IPS-18a (cell line): ENCODE measurements around the gene CACNA1A.
A peak's percentile ranks its signal among the peaks of the same experiment; 100 is the strongest.

ENCODE experiments used
- H3K27ac ChIP-seq: one replicate; pipeline ENCODE4 v1.5.1; 2013; ENCODE audit warnings: low read length
- H3K27me3 ChIP-seq: one replicate; pipeline ENCODE4 v1.6.1; 2013; ENCODE audit warnings: mild to moderate bottlenecking, low read length; ENCODE audit not compliant: control insufficient read depth, insufficient read depth
- H3K36me3 ChIP-seq: one replicate; pipeline ENCODE4 v1.6.1; 2013; ENCODE audit warnings: low read depth, low read length; ENCODE audit not compliant: control insufficient read depth
- H3K4me1 ChIP-seq: one replicate; pipeline ENCODE4 v1.6.1; 2013; ENCODE audit warnings: low read depth, low read length; ENCODE audit not compliant: control insufficient read depth
- H3K4me3 ChIP-seq: one replicate; pipeline ENCODE4 v1.5.1; 2013; ENCODE audit warnings: low read length
- H3K9ac ChIP-seq: one replicate; pipeline ENCODE4 v1.6.1; 2013; ENCODE audit warnings: mild to moderate bottlenecking, low read length, moderate library complexity
- H3K9me3 ChIP-seq: one replicate; pipeline ENCODE4 v1.6.1; 2013; ENCODE audit warnings: low read depth, low read length; ENCODE audit not compliant: control insufficient read depth

The CACNA1A gene

DNA sequence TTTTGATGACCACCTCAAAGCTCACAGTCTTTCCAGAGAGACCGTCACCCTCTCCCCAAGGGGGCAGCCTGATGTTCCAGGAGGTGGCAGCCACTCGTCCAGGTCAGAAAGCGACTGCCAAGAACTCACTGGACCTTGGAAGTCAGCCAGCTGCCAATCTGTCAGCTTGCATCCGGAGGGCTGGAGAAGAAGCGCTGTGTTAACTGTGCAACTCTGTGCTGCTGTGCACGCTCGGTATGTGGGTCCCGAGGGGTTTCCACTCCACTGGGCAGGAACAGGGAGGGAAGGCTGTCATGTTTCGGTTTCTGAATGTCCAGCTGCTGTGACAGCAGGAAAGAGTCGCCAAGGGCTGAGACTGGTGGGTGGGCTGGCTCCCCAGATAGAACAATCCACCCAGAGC is 89.2 kb downstream of the CACNA1A start:
- Histone ChIP-seq H3K9me3 (no peaks in the 10 kb centered on the region), H3K9ac (no peak overlapping the region), H3K27ac (no peak overlapping the region), H3K27me3 (no peaks in the 10 kb centered on the region), H3K4me3 (no peak overlapping the region), H3K4me1 (no peaks in the 10 kb centered on the region), H3K36me3 (no peaks in the 10 kb centered on the region)

DNA sequence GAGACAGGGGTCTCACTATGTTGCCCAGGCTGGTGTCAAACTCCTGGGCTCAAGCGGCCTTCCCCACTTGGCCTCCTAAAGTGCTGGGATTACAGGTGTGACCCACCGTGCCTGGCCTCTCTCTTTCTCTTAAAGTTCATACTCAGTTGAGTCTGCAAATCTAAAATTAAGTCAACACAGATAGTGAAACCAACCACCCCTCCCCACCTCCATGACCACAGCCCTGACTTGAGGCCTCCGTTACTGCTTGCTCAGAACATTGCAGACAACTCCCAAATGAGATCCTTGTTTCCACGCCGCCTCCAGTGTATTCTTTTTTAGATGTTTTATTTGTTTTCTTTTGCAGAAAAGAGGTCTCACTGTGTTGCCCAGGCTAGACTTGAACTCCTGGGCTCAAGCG is 94.4 kb downstream of the CACNA1A start:
- H3K4me3 ChIP-seq = no peak overlapping the region
- H3K9me3 ChIP-seq = no peaks in the 10 kb centered on the region
- no peaks in the 10 kb centered on the region for H3K27me3 ChIP-seq
- H3K36me3 ChIP-seq = no peaks in the 10 kb centered on the region
- no peak overlapping the region for H3K9ac ChIP-seq
- no peak overlapping the region for H3K27ac ChIP-seq
- no peaks in the 10 kb centered on the region for H3K4me1 ChIP-seq

DNA sequence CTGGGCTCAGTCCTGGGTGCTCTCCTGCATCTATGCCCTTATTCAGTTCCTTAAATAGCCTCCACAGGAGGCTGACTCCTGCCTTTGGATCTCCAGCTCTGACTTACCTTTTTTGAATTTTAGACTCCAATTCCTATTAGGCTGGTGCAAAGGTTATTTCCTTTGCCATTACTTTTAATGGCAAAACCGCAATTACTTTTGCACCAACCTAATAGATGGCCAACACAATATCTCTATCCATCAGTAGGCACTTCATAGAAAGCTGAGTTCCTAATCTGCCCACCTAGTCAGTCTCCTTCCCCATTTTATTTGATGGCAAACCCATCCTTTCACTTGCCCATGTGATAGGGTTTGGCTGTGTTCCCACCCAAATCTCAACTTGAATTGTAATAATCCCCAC is 95.3 kb downstream of the CACNA1A start:
- Histone ChIP-seq H3K27ac (no peak overlapping the region), H3K4me3 (no peak overlapping the region), H3K9ac (no peak overlapping the region), H3K9me3 (no peaks in the 10 kb centered on the region), H3K27me3 (no peaks in the 10 kb centered on the region), H3K4me1 (no peaks in the 10 kb centered on the region), H3K36me3 (no peaks in the 10 kb centered on the region)

DNA sequence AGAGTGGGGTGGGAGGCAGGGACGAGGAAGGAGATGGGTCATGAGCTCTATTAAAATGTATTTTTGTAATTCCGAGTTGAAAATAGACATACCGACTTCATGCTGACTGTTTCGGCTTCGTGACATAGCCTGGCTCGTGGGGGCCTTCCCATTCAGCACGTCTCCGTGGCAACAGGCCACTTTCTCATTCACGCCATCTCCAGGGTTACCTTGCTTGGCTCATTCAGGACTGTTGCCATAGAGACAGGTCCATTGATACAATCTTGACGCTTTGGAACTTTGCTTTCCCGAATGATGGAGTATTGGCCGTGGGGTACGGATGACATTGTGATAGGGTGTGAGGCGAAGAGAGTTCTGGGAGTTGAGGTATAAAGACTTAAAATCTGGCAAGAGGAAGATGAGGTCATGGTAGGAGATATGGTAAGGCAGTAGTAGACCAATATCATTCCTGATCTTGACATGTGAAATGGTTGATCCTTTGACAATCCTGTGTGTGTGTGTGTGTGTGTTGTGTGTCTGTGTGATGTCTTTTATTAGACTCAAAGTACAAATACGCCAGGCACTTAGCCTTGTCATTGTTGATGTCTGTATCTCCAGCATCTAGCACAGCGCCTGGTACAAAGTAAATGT is 97.3 kb downstream of the CACNA1A start:
- H3K36me3 ChIP-seq = no peaks in the 10 kb centered on the region
- H3K4me3 ChIP-seq = no peak overlapping the region
- no peaks in the 10 kb centered on the region for H3K4me1 ChIP-seq
- no peak overlapping the region for H3K27ac ChIP-seq
- H3K27me3 ChIP-seq = no peaks in the 10 kb centered on the region
- no peaks in the 10 kb centered on the region for H3K9me3 ChIP-seq
- H3K9ac ChIP-seq = no peak overlapping the region

DNA sequence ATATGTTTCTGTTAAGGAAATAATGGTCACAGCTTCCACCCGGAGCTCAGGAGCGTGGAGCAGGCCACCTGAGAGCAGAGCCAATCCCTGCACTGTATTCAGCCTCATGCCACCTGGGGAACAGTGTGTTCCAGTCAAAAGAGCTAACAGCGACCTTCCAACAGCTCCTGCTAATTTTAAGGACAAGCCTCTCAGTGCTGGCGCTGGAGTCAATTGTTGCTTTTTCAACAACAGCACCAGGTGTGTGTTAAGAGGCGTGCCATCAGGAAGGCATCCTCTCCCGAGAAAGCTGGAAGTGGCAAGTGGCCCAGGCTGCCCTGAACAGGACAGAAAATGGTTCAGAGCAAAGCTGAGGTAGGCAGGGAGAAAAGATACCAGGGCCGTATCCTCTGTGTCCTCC is 102.0 kb downstream of the CACNA1A start:
- Histone ChIP-seq H3K4me1 (no peaks in the 10 kb centered on the region), H3K9me3 (no peaks in the 10 kb centered on the region), H3K4me3 (no peak overlapping the region), H3K27ac (no peak overlapping the region), H3K27me3 (no peaks in the 10 kb centered on the region), H3K9ac (no peak overlapping the region), H3K36me3 (no peaks in the 10 kb centered on the region)

DNA sequence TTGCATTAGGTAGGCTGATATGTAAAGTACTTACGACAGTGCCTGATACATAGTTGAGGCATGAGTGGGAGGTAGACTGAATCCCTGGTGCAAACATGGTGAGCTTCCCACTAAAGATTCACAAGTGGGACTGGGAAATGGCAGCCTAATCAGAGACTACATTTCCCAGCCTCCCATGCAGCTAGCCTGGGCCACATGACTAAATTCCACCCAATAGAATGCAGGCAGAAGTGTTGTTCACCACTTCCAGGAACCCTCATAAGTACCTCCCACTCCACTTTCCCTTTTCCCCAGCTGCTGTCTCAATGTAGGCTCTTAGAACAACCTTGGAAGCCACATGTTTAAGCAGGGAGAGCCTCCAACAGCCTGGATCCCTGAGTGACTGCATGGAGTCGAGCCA is 104.9 kb downstream of the CACNA1A start:
- no peaks in the 10 kb centered on the region for H3K27me3 ChIP-seq
- no peaks in the 10 kb centered on the region for H3K36me3 ChIP-seq
- H3K9me3 ChIP-seq = no peaks in the 10 kb centered on the region
- H3K27ac ChIP-seq = no peak overlapping the region
- no peaks in the 10 kb centered on the region for H3K4me1 ChIP-seq
- H3K9ac ChIP-seq = no peak overlapping the region
- no peak overlapping the region for H3K4me3 ChIP-seq

DNA sequence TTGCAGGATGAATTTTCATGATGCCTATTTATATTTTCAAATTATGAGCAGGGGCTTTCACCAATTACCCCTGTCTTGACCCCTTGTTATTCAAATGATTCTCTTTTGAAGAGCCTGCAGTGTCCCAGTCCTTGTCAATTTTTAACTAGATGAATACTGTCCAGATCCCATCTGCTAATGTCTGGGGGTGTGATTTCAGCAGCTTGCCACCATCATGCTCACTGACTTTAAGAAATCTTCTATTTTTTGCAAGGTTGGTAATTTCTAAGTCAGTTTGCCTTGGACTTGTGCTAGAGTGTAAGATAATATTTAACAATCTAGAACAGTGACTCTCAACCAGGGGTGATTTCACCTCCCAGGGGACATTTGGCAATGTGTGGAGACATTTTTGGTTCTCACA is 106.0 kb downstream of the CACNA1A start:
- Histone ChIP-seq H3K27me3 (no peaks in the 10 kb centered on the region), H3K9me3 (no peaks in the 10 kb centered on the region), H3K4me3 (no peak overlapping the region)

DNA sequence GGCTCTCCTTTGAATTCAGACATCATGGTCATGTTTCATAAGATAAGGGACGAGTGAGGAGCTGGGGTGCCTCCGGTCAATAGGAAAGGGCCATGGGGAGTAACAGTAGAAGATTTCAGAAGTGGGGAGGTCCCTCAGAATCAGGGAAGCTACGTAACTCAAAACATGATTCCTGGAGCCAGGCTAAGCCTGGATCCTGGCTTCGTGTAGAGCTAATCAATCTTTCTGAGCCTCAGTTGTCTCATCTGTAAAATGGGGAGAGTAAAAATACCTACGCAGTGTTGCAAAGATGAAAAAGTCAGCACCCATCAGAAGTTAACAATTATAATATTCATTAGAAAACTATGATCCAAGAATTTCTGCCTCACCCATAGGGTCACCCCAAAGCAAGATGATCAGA is 106.5 kb downstream of the CACNA1A start:
- no peak overlapping the region for H3K27ac ChIP-seq
- H3K9ac ChIP-seq = no peak overlapping the region
- H3K4me3 ChIP-seq = no peak overlapping the region
- no peaks in the 10 kb centered on the region for H3K27me3 ChIP-seq
- no peaks in the 10 kb centered on the region for H3K9me3 ChIP-seq
- H3K4me1 ChIP-seq = no peaks in the 10 kb centered on the region
- no peaks in the 10 kb centered on the region for H3K36me3 ChIP-seq

More for the DNA sequence above, 106.0 kb downstream of the CACNA1A start:
- Histone ChIP-seq H3K36me3 (no peaks in the 10 kb centered on the region), H3K9ac (no peak overlapping the region), H3K4me1 (no peaks in the 10 kb centered on the region), H3K27ac (no peak overlapping the region)

DNA sequence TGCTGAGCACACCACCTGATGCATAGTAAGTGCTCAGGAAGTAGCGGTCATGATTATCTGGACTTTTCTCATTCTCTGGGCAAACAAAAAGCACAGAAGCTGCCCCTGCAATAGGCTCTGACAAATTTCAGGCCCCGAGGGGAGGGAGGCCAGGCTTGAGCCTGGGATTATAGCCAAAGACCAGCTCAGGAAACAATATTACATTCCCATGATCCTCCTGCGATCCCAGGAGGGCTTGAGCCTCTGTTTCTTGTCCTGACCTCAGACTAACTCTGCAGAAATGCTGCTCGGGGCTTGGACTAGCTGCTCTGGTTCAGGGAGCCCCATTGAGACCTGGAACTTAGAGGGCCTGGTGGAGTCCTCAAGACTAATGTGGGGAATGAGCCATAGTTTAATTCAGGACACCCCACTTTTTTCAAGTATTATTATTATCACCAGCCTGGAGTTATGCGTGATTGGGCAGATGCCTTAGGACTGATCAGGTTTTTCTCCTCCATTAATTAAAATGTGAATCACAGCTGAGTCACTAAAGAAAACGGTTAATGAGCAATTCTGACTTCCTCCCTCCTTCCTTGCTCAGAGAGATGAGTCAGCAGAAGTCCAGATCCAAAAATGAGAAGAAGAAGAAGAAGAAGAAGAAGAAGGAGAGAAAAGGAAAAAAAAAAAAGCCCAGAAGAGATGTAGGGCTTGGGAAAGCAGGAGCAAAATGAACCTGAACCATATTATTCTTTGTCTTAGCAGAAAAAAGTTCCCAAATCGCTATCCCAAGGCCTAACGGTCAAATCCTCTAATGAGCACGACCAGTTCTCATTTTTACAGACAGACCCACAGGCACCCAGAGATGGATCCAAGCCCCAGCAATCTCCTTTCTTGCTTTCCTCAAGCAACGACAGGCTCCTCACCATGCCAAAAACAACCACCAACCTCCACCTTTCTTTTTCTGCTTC is 107.2 kb downstream of the CACNA1A start:
- Histone ChIP-seq H3K27ac (no peak overlapping the region), H3K4me3 (no peak overlapping the region), H3K36me3 (no peaks in the 10 kb centered on the region), H3K9me3 (no peaks in the 10 kb centered on the region), H3K27me3 (no peaks in the 10 kb centered on the region), H3K9ac (no peak overlapping the region), H3K4me1 (no peaks in the 10 kb centered on the region)

DNA sequence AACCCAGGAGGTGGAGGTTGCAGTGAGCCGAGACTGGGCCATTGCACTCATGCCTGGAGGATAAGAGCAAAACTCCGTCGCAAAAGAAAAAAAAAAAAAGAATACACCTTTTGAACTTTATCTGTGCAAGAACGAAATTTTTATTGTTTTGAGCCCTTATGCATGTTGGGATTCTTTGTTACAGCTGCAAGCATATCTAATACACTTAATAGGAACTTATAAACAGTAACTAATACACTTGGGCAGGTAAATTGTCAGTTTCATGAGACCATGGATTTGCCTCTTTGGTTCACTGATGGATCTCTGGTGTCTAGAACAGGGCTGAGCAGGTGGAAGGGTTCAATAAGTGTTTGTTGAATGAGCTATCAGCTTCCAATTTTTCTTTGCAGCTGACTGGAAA is 108.1 kb downstream of the CACNA1A start:
- H3K27me3 ChIP-seq = no peaks in the 10 kb centered on the region
- H3K4me1 ChIP-seq = no peaks in the 10 kb centered on the region
- no peak overlapping the region for H3K9ac ChIP-seq
- H3K27ac ChIP-seq = no peak overlapping the region
- no peaks in the 10 kb centered on the region for H3K36me3 ChIP-seq
- H3K4me3 ChIP-seq = no peak overlapping the region
- no peaks in the 10 kb centered on the region for H3K9me3 ChIP-seq

DNA sequence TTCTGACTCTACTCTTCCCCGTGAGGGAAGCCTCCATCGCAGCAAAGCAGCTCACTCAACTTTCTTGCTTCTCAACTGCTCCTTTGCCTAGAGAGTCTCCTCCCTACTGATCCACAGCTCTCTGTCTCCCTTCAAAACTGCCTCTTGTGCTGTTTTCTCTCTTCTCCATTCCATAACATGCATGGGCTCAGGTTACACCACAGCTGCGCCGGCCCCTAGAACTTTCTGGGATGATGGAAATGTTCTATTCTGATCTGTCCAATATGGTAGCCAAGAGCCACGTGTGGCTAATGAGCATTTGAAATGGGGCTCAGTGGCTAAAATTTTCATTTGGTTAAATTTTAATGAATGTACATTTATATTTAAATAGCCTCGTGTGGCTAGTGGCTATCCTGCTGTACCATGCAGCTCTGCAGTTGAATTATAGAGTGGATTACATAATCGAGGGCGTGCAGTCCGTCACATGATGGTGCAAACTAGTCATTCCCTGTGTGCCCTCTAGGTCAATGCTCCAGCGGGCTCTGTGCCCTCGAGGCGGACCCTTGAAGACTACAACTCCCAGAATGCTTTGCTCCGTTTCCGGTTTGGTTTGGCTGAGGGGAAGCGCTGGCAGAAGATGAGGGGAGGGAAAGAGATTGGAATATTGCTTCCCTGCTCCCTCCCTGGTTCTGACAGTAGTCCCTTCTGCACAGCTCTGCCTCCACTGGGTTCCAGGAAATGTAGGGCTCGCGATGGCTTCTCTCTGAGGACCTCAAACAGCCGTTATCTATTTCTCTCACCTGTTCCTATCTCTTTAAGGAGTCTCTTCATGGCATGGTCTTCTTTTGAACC is 109.8 kb downstream of the CACNA1A start:
- no peak overlapping the region for H3K9ac ChIP-seq
- H3K36me3 ChIP-seq = no peaks in the 10 kb centered on the region
- H3K4me3 ChIP-seq = peak overlapping the region; percentile 31
- no peaks in the 10 kb centered on the region for H3K9me3 ChIP-seq
- no peaks in the 10 kb centered on the region for H3K27me3 ChIP-seq
- no peaks in the 10 kb centered on the region for H3K4me1 ChIP-seq
- no peak overlapping the region for H3K27ac ChIP-seq
